ENCODE data around the gene WDR1. TPM values are rescaled to one million over a fixed set of nuclear protein-coding genes. Genes with fewer than 3 reads are reported as not detected.

The WDR1 gene
- polyA plus RNA-seq, 1 of the 3 experiments (the other 2 are of a cell fraction) = 310 TPM

DNA sequence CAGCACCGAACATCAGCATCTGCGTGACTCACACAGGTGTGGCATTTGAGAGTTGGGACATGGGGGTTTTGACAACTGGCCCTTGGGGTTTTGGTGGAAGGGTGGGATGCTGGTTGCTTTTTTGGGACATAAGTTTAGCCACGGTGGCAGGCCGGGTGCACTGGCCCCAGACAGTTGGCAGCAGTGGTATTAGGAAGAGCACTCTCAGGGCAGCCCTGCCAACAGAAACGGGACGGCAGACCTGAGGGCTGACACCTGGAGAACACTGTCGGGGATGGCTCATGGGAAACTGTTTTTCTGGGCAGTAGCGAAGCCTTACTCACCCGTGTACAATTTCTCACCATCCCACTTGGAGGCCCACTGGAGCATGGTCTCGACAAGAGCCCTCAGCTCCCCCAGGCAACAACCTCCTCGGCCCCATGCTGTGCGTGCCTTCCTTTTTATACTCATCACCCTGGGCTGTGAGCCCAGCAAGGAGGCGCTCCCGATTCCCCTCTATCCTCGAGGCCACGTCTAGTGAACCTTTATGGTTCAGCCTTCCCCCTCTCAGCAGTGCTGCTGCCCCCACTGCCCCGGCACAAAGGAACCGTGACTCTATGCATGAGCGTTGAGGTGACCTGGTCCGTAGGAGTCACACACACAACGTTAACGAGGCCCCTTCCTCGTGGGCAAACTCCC lies 30.6 kb downstream of the WDR1 start (continued):
- no peak for TF ChIP-seq FOSL2 (IDR thresholded peaks at IDR 0.05; ENCODE audit: borderline replicate concordance, low read depth)
- TF ChIP-seq, protein P1, sequence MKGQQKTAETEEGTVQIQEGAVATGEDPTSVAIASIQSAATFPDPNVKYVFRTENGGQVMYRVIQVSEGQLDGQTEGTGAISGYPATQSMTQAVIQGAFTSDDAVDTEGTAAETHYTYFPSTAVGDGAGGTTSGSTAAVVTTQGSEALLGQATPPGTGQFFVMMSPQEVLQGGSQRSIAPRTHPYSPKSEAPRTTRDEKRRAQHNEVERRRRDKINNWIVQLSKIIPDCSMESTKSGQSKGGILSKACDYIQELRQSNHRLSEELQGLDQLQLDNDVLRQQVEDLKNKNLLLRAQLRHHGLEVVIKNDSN (IDR thresholded peaks at IDR 0.05; ENCODE audit: borderline replicate concordance, low read depth) = no peak
- no peak for TF ChIP-seq POLR2AphosphoS5 (IDR thresholded peaks at IDR 0.05; ENCODE audit: low read depth, low read length)
- TF ChIP-seq TEAD4 (IDR thresholded peaks at IDR 0.05; ENCODE audit: borderline replicate concordance, insufficient read depth) = no peak
- TF ChIP-seq, protein P2, sequence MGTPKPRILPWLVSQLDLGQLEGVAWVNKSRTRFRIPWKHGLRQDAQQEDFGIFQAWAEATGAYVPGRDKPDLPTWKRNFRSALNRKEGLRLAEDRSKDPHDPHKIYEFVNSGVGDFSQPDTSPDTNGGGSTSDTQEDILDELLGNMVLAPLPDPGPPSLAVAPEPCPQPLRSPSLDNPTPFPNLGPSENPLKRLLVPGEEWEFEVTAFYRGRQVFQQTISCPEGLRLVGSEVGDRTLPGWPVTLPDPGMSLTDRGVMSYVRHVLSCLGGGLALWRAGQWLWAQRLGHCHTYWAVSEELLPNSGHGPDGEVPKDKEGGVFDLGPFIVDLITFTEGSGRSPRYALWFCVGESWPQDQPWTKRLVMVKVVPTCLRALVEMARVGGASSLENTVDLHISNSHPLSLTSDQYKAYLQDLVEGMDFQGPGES (IDR thresholded peaks at IDR 0.05; ENCODE audit: low read depth, low read length) = no peak
- TF ChIP-seq RCOR1 (IDR thresholded peaks at IDR 0.05; ENCODE audit: low read length) = no peak

DNA sequence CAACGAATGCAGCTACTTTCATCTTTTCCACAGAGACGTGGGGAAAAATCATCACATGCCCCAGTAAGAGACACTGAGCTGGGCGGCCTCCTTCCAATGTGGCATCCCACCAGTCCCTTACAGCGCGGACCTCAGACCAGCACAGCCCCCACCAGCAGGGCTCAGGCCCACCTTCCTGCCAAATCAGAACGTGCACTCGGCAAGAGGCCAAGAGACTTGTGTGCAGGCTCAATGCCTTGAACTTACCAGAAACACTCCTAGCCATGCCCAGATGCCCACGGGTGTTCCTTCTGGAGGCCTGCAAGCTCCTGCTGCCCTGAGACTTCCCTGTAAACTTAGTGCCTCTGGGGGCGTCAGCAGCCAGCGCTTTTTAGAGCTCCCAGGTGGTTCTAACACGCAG lies 31.2 kb downstream of the WDR1 start:
- peaks cover 71% of the 10 kb centered on the region for H3K79me2 ChIP-seq (ENCODE audit: insufficient read depth)
- H3K4me3 ChIP-seq (ENCODE audit: low read depth in 2 of 2, low read length in 1 of 2) = no peak overlapping the region
- H3K4me1 ChIP-seq (ENCODE audit: control insufficient read depth in 1 of 2, insufficient read depth in 2 of 2, low read depth in 1 of 2, low read length in 1 of 2) = peaks cover 0 to 18% of the 10 kb centered on the region in 2 experiments; a peak in 2 of 4 replicates
- peak; percentile 4 for DNase-seq
- H3K4me2 ChIP-seq = no peak overlapping the region
- TF ChIP-seq MXI1 (IDR thresholded peaks at IDR 0.05; ENCODE audit: low read depth, low read length) (no peak), TCF12 (IDR thresholded peaks at IDR 0.05) (no peak), NFIC (IDR thresholded peaks at IDR 0.05; ENCODE audit: borderline replicate concordance) (no peak), MEF2A (IDR thresholded peaks at IDR 0.05; ENCODE audit: borderline replicate concordance, low read depth) (no peak), NRF1 (IDR thresholded peaks at IDR 0.05; ENCODE audit: low read depth, low read length) (no peak), FOSL2 (IDR thresholded peaks at IDR 0.05; ENCODE audit: borderline replicate concordance, low read depth) (no peak), RAD21 (IDR thresholded peaks at IDR 0.05; ENCODE audit: low read length) (no peak), GATA2 (CRISPR knock-in tag; IDR thresholded peaks at IDR 0.05) (no peak), FOXJ3 (CRISPR knock-in tag; IDR thresholded peaks at IDR 0.05) (no peak), RXRA (IDR thresholded peaks at IDR 0.05; ENCODE audit: borderline replicate concordance, low read depth) (no peak), POLR2AphosphoS5 (IDR thresholded peaks at IDR 0.05; ENCODE audit: low read depth, low read length) (no peak), TEAD4 (IDR thresholded peaks at IDR 0.05; ENCODE audit: borderline replicate concordance, insufficient read depth) (no peak), YY1 (IDR thresholded peaks at IDR 0.05; ENCODE audit: low read depth) (no peak)
- TF ChIP-seq, protein P3, sequence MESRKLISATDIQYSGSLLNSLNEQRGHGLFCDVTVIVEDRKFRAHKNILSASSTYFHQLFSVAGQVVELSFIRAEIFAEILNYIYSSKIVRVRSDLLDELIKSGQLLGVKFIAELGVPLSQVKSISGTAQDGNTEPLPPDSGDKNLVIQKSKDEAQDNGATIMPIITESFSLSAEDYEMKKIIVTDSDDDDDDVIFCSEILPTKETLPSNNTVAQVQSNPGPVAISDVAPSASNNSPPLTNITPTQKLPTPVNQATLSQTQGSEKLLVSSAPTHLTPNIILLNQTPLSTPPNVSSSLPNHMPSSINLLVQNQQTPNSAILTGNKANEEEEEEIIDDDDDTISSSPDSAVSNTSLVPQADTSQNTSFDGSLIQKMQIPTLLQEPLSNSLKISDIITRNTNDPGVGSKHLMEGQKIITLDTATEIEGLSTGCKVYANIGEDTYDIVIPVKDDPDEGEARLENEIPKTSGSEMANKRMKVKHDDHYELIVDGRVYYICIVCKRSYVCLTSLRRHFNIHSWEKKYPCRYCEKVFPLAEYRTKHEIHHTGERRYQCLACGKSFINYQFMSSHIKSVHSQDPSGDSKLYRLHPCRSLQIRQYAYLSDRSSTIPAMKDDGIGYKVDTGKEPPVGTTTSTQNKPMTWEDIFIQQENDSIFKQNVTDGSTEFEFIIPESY (IDR thresholded peaks at IDR 0.05; ENCODE audit: borderline replicate concordance, low read depth) = no peak
- TF ChIP-seq, protein P4, sequence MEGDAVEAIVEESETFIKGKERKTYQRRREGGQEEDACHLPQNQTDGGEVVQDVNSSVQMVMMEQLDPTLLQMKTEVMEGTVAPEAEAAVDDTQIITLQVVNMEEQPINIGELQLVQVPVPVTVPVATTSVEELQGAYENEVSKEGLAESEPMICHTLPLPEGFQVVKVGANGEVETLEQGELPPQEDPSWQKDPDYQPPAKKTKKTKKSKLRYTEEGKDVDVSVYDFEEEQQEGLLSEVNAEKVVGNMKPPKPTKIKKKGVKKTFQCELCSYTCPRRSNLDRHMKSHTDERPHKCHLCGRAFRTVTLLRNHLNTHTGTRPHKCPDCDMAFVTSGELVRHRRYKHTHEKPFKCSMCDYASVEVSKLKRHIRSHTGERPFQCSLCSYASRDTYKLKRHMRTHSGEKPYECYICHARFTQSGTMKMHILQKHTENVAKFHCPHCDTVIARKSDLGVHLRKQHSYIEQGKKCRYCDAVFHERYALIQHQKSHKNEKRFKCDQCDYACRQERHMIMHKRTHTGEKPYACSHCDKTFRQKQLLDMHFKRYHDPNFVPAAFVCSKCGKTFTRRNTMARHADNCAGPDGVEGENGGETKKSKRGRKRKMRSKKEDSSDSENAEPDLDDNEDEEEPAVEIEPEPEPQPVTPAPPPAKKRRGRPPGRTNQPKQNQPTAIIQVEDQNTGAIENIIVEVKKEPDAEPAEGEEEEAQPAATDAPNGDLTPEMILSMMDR (IDR thresholded peaks at IDR 0.05) = no peak
- TF ChIP-seq, protein P5, sequence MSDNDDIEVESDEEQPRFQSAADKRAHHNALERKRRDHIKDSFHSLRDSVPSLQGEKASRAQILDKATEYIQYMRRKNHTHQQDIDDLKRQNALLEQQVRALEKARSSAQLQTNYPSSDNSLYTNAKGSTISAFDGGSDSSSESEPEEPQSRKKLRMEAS (IDR thresholded peaks at IDR 0.05; ENCODE audit: low read depth) = no peak
- TF ChIP-seq, protein P2 (IDR thresholded peaks at IDR 0.05; ENCODE audit: low read depth, low read length) = no peak
- TF ChIP-seq, protein P1 (IDR thresholded peaks at IDR 0.05; ENCODE audit: borderline replicate concordance, low read depth) = no peak
- TF ChIP-seq, protein P6, sequence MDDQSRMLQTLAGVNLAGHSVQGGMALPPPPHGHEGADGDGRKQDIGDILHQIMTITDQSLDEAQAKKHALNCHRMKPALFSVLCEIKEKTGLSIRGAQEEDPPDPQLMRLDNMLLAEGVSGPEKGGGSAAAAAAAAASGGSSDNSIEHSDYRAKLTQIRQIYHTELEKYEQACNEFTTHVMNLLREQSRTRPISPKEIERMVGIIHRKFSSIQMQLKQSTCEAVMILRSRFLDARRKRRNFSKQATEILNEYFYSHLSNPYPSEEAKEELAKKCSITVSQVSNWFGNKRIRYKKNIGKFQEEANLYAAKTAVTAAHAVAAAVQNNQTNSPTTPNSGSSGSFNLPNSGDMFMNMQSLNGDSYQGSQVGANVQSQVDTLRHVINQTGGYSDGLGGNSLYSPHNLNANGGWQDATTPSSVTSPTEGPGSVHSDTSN (IDR thresholded peaks at IDR 0.05) = no peak
- H4K20me1 ChIP-seq (ENCODE audit: insufficient read depth) = peaks cover 83% of the 10 kb centered on the region
- H3K9me2 ChIP-seq = no peaks in the 10 kb centered on the region
- H3K36me3 ChIP-seq (replicated peaks in 1 of 2; ENCODE audit: control insufficient read depth in 1 of 2, insufficient read depth in 2 of 2, low read length in 1 of 2) = peaks cover 51 to 96% of the 10 kb centered on the region in 2 experiments
- H3K9ac ChIP-seq = no peak overlapping the region
- H3F3A ChIP-seq (replicated peaks; ENCODE audit: insufficient read depth) = peaks cover 4% of the 10 kb centered on the region
- WGBS (ENCODE audit: low lambda C conversion rate) = 96% methylated on average over 8 of the region's 11 CpGs
- ChIA-PET CTCF (no interaction called here), POLR2A (no interaction called here)
- no peaks in the 10 kb centered on the region for H3K9me3 ChIP-seq
- no peak overlapping the region for H2AFZ ChIP-seq (ENCODE audit: low read depth)
- no peak overlapping the region for H3K27ac ChIP-seq (ENCODE audit: low read depth in 2 of 2, low read length in 1 of 2)
- H3K27me3 ChIP-seq (ENCODE audit: insufficient read depth) = no peaks in the 10 kb centered on the region

Data from SK-N-SH (cell line).